NCI-H2029 (cell line): ENCODE measurements around the gene PILRA.
"Not testable (repeated sequence)": the region's sequence is repeated elsewhere in the genome, so short reads cannot be mapped to it uniquely, and the experiment has no call there.

ENCODE experiments used
- DNase-seq: peaks from one replicate; lab custom pipeline; 2025; lab: John Stamatoyannopoulos, UW

PILRA gene

GRCh38 chr7:100358027-100358856 lies 15.0 kb upstream of the PILRA start, which contains the start of gene PILRB:
PILRB (plus strand) TSS chr7:100358117; CDS start chr7:100358303, 186 bp downstream.
- DNase-seq = no peak

DNA sequence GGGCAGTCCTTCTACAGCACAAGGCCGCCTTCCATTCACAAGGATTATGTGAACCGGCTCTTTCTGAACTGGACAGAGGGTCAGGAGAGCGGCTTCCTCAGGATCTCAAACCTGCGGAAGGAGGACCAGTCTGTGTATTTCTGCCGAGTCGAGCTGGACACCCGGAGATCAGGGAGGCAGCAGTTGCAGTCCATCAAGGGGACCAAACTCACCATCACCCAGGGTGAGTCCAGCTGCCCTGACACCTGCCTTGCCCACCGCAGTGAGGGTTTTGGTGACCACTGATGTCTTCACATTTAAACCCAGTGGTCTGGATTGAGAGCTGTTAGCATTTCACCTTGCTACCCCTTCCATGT lies 14.5 kb upstream of the PILRA start:
- no peak for DNase-seq

GRCh38 chr7:100360135-100360854 lies 13.0 kb upstream of the PILRA start:
- DNase-seq = no peak

GRCh38 chr7:100363098-100363497 lies 10.2 kb upstream of the PILRA start:
- no peak for DNase-seq

DNA sequence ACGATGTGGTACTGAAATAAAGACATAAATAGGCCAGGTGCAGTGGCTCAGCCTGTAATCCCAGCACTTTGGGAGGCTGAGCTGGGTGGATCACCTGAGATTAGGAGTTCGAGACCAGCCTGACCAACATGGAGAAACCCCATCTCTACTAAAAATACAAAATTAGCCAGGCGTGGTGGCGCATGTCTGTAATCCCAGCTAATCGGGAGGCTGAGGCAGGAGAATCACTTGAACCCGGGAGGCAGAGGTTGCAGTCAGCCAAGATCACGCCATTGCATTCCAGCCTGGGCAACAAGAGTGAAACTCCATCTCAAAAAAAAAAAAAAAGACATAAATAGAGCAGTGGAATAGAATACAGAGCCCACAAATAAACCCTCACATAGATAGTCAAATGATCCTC lies 9.5 kb upstream of the PILRA start:
- DNase-seq = not testable (repeated sequence)

GRCh38 chr7:100364480-100364879 lies 8.8 kb upstream of the PILRA start:
- no peak for DNase-seq

GRCh38 chr7:100365998-100366367 lies 7.3 kb upstream of the PILRA start:
- DNase-seq = not testable (repeated sequence)

- DNase-seq = no peak
These were observed 6.7 kb upstream of the PILRA start for GRCh38 chr7:100366411-100367250.

DNA sequence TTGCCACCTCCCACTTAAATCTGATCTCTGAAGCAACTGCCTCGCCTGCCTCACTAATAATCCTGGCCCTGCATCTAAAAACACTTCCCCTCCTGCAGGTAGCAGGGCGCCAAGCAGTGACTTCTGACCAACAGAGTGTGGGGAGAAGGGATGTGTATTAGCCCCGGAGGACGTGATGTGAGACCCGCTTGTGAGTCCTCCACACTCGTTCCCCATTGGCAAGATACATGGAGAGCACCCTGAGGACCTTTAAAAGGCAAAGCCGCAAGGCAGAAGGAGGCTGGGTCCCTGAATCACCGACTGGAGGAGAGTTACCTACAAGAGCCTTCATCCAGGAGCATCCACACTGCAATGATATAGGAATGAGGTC lies 6.1 kb upstream of the PILRA start:
- DNase-seq = no peak

- DNase-seq = no peak
These were observed 5.3 kb upstream of the PILRA start for GRCh38 chr7:100367676-100368613.

DNA sequence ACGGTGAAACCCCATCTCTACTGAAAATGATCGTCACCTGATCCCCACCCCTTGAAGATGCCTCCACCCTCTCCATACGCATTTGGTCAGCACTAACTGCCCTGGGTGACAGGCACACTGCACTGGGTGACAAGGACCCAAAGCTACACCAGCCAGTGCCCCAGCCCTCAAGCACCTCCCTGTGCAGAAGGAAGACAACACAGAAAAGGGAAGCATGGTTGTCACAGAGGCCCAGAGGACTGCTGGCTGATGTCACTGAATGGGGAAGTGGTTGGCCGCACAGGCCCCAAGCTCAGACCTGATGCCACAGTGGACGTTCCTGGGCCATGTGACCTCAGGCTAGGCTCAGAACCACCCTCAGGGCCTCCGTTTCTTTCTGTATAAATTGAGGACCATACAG lies 4.2 kb upstream of the PILRA start:
- no peak for DNase-seq

DNA sequence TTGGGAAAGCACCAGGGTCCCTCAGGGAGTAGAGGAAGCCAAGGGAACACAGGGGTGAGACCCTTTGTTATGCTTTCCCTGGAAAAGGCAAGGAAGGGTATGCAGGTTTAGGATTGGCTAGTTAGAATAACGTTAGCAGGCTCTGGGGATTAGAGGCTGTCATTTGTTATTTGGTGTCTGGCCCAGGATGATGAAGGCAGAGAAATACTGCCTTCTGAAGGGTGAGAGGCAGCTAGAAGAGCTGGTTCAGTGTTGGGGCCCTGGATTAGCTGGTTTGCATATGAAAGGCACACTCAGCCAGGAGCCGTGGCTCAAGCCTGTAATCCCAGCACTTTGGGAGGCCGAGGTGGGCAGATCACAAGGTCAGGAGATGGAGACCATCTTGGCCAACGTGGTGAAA lies 3.0 kb upstream of the PILRA start:
- no peak for DNase-seq

- no peak for DNase-seq
These were observed 2.5 kb upstream of the PILRA start for GRCh38 chr7:100370746-100371145.

DNA sequence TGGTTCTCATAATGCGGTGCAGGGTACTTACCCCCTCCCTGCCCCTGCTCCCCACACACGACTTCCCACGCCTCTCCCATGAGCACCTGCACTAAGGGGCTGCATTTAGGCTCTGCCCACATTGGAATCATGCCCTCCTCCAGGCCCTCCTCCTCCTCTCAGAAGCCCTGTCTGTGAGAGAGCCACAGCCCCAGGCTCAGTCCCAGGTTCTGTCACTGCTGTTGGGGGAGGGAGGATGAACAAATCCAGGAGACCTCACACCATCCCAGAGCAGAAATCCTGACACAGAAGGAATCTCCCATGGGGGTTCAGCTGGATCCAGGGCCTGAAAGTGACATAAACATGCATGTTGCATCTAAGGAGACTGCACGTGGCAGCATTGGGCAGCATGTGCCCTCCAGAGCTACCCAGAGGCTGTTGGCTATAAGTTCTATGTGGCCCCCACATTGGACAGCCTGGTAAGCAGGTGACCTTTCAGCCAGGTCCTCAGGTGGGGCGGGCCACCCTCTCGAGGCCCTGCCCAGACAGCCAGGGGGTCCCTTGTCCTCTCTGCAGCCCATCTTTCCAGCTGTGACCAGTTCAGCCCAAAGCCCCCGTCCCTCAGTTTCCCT lies 1.6 kb upstream of the PILRA start:
- no peak for DNase-seq

DNA sequence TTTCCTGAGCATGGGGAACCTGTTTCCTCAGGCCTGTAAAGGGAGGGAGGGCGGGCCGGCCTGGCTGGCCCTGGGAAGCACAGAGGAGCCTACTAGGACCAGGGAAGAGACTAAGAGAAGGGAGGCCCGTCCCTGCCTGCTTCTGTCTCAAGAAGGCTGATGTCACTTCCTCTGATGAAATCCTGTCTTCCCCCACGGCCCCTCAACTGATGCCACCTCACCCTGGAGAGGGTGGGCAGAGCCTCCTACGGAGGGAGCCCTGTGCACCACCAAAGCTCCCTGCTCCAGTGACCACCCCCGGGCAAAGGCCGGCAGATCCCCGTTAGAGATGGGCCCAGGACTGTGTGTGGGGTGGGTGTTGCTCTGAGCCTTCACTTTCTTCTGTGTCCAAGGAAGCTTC lies 1.0 kb upstream of the PILRA start:
- DNase-seq = no peak

- DNase-seq = no peak
These were observed 593 bp upstream of the PILRA start for GRCh38 chr7:100372694-100373093.

DNA sequence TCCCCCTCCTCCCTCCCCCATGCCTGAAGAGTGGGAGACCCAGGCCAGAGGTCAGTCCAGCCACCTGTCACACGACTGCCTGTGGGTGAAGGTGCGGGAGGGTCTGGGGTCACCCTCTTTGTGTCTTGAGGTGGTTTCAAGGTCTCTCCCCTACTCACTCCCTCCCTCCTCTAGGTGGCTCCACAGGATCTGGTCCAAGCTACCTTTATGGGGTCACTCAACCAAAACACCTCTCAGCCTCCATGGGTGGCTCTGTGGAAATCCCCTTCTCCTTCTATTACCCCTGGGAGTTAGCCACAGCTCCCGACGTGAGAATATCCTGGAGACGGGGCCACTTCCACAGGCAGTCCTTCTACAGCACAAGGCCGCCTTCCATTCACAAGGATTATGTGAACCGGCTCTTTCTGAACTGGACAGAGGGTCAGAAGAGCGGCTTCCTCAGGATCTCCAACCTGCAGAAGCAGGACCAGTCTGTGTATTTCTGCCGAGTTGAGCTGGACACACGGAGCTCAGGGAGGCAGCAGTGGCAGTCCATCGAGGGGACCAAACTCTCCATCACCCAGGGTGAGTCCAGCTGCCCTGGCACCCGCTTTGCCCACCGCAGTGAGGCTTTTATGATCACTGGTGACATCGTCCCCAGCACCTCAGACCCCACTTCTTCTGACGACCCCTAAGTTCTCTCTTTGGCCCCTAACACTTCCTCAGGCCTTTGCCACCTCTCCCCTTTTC lies 747 bp downstream of the PILRA start:
- not testable (repeated sequence) for DNase-seq

DNA sequence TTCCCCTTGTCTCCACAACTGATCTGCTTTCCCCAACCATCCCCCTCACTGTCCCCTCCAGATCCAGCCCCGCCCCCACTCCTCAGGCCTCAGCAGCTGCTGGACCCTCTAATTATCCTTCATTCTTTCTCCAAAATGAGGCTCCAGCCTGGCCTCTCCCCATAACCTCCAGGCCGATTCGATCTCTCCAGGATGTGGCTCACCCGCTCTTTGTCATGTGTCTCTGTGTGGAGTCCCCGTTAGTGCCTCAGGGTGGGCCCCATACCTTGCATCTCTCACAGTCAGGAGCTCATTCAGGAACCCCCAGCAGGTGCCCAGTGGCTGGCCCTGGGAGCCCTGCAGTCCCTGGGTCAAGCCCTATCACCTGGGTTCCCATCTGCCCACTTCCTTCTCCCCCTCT lies 1.3 kb downstream of the PILRA start:
- DNase-seq = no peak

DNA sequence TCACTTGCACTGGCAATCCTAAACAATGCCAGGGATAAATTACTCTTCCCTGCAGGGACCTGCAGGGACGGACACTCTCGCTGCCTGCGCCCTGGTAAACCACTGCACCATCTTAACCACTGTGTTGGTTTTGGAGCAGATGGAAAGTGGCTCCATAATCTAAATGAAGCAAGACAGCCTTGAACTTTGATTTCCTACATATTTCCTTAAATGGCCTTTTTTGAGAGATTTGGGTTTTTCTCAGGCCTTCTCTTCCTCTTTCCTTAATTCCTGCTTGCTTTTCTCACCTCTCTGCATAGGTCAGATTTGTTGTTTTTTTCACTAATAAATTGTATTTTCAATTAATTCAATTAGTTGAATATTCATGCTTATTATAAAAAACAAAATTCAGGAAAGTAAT lies 2.8 kb downstream of the PILRA start:
- no peak for DNase-seq

- no peak for DNase-seq
These were observed 4.9 kb downstream of the PILRA start for GRCh38 chr7:100378114-100378755.
